SK-N-SH (cell line): ENCODE measurements around the gene STK32A. TPM values are rescaled to one million over a fixed set of nuclear protein-coding genes. Genes with fewer than 3 reads are reported as not detected.

Source experiments
- CTCF ChIA-PET: fragments of 300-600, 350-600 bp; formaldehyde crosslinking; extraction: SDS; loops from one replicate; lab custom pipeline; 2021; lab: Yijun Ruan, JAX
- POLR2A ChIA-PET: fragments of 350-600 bp; sonication (Branson Sonifier 250); formaldehyde crosslinking; extraction: SDS; loops from one replicate; lab custom pipeline; 2020; ENCODE audit warnings: antibody characterized with exemption, inconsistent platforms; lab: Yijun Ruan, JAX
- DNase-seq: peaks from one replicate; pipeline ENCODE4 v3.0.0; 2012
- H2AFZ ChIP-seq: fragments of 200-600 bp; sonication (generic); 2 replicates; pipeline ENCODE4 v1.8.1; 2016; ENCODE audit warnings: antibody characterized with exemption, mild to moderate bottlenecking, low read depth
- H3F3A ChIP-seq: fragments of 200-600 bp; sonication (generic); replicated peaks from 2 replicates; pipeline ENCODE3; 2016; ENCODE audit warnings: antibody characterized with exemption, mild to moderate bottlenecking; ENCODE audit not compliant: insufficient read depth
- H3K27ac ChIP-seq, 2 experiments: fragments of 200-500 bp in 1 of 2; fragments of 200-600 bp in 1 of 2; sonication (Bioruptor generic) in 1 of 2; sonication (generic), shearing (Covaris generic) in 1 of 2; 2 replicates each; pipeline versions ENCODE4 v1.5.1 to v1.6.1; 2014 to 2016; ENCODE audit warnings: low read depth in 2 of 2, inconsistent platforms in 1 of 2, low read length in 1 of 2, mild to moderate bottlenecking in 1 of 2, mixed read lengths in 1 of 2
- H3K27me3 ChIP-seq: fragments of 200-600 bp; sonication (generic), shearing (Covaris generic); 2 replicates; pipeline ENCODE4 v1.6.1; 2016; ENCODE audit warnings: mixed run types; ENCODE audit not compliant: insufficient read depth
- H3K36me3 ChIP-seq, 2 experiments: fragments of 200-500 bp in 1 of 2; fragments of 200-600 bp in 1 of 2; sonication (Bioruptor generic) in 1 of 2; sonication (generic) in 1 of 2; replicated peaks in 1 of 2; 2 replicates each; pipeline versions ENCODE3 to v1.5.1; 2014 to 2016; ENCODE audit warnings: low read length in 1 of 2, mild to moderate bottlenecking in 1 of 2; ENCODE audit not compliant: insufficient read depth in 2 of 2, control insufficient read depth in 1 of 2
- H3K4me1 ChIP-seq, 2 experiments: fragments of 200-500 bp in 1 of 2; fragments of 200-600 bp in 1 of 2; sonication (Bioruptor generic) in 1 of 2; sonication (generic), shearing (Covaris generic) in 1 of 2; 2 replicates each; pipeline versions ENCODE4 v1.5.1 to v1.6.1; 2014 to 2016; ENCODE audit warnings: low read depth in 1 of 2, low read length in 1 of 2, mixed run types in 1 of 2; ENCODE audit not compliant: insufficient read depth in 2 of 2, control insufficient read depth in 1 of 2
- H3K4me2 ChIP-seq: fragments of 200-600 bp; sonication (generic), shearing (Covaris generic); 2 replicates; pipeline ENCODE4 v1.6.1; 2017; ENCODE audit warnings: mixed run types
- H3K4me3 ChIP-seq, 2 experiments: fragments of 200-500 bp in 1 of 2; fragments of 200-600 bp in 1 of 2; sonication (Bioruptor generic) in 1 of 2; sonication (generic), shearing (Covaris generic) in 1 of 2; 2 replicates each; pipeline versions ENCODE4 v1.5.1 to v1.8.1; 2014 to 2016; ENCODE audit warnings: low read depth in 2 of 2, inconsistent platforms in 1 of 2, low read length in 1 of 2, mild to moderate bottlenecking in 1 of 2, mixed read lengths in 1 of 2, moderate library complexity in 1 of 2
- H3K79me2 ChIP-seq: fragments of 200-600 bp; sonication (generic); 2 replicates; pipeline ENCODE4 v1.8.1; 2017; ENCODE audit warnings: mild to moderate bottlenecking; ENCODE audit not compliant: insufficient read depth
- H3K9ac ChIP-seq: fragments of 200-600 bp; sonication (generic); 2 replicates; pipeline ENCODE4 v1.6.1; 2017; ENCODE audit warnings: mixed run types
- H3K9me2 ChIP-seq: fragments of 200-600 bp; sonication (generic); 2 replicates; pipeline ENCODE4 v1.6.1; 2017; ENCODE audit warnings: mixed run types
- H3K9me3 ChIP-seq: fragments of 200-600 bp; sonication (generic); 2 replicates; pipeline ENCODE4 v1.6.1; 2017; ENCODE audit warnings: mixed run types, mild to moderate bottlenecking, moderate library complexity
- H4K20me1 ChIP-seq: fragments of 200-600 bp; sonication (generic); 2 replicates; pipeline ENCODE4 v1.6.1; 2017; ENCODE audit warnings: mild to moderate bottlenecking, mixed run types; ENCODE audit not compliant: insufficient read depth
- CTCF ChIP-seq: fragments of 200-600 bp; sonication (generic); IDR thresholded peaks from 2 replicates; pipeline ENCODE4 v1.6.1; 2017; ENCODE audit warnings: antibody characterized with exemption, mild to moderate bottlenecking, moderate library complexity
- EP300 ChIP-seq, 2 experiments: IDR thresholded peaks; 2 replicates each; pipeline versions ENCODE4 v1.4.0 to v1.6.1; 2012; ENCODE audit warnings: borderline replicate concordance in 1 of 2, low read depth in 1 of 2, low read length in 1 of 2
- FOXM1 ChIP-seq: IDR thresholded peaks from 2 replicates; pipeline ENCODE4 v1.4.0; 2012; ENCODE audit warnings: low read depth, mild to moderate bottlenecking
- GATA2 ChIP-seq: sonication (generic); formaldehyde crosslinking; IDR thresholded peaks from 2 replicates; pipeline ENCODE4 v1.5.0; 2020; ENCODE audit warnings: mild to moderate bottlenecking, missing genetic modification reagents
- MXI1 ChIP-seq: IDR thresholded peaks from 2 replicates; pipeline ENCODE4 v1.6.1; 2012; ENCODE audit warnings: mild to moderate bottlenecking, low read depth, low read length, improper control_type of control experiment
- RAD21 ChIP-seq: IDR thresholded peaks from 2 replicates; pipeline ENCODE4 v1.6.1; 2012; ENCODE audit warnings: mild to moderate bottlenecking, low read length
- RFX5 ChIP-seq: IDR thresholded peaks from 2 replicates; pipeline ENCODE4 v1.6.1; 2012; ENCODE audit warnings: mild to moderate bottlenecking, improper control_type of control experiment, low read length
- RXRA ChIP-seq: IDR thresholded peaks from 2 replicates; pipeline ENCODE4 v1.4.0; 2012; ENCODE audit warnings: low read depth, mild to moderate bottlenecking, borderline replicate concordance
- TAF1 ChIP-seq: IDR thresholded peaks from 2 replicates; pipeline ENCODE4 v1.6.1; 2012; ENCODE audit warnings: low read depth, mild to moderate bottlenecking, low read length, moderate library complexity, borderline replicate concordance
- TCF12 ChIP-seq: IDR thresholded peaks from 2 replicates; pipeline ENCODE4 v1.4.0; 2012
- TEAD4 ChIP-seq: IDR thresholded peaks from 2 replicates; pipeline ENCODE4 v1.4.0; 2012; ENCODE audit warnings: mild to moderate bottlenecking, borderline replicate concordance; ENCODE audit not compliant: insufficient read depth
- USF2 ChIP-seq: fragments of 150-350 bp; IDR thresholded peaks from 2 replicates; pipeline ENCODE4 v1.6.1; 2017; ENCODE audit warnings: antibody characterized with exemption, low read length, low read depth, borderline replicate concordance
- YY1 ChIP-seq: IDR thresholded peaks from 2 replicates; pipeline ENCODE4 v1.4.0; 2012; ENCODE audit warnings: low read depth, mild to moderate bottlenecking
- WGBS: methylation state at CpG from one replicate; pipeline ENCODE4 v1.1.6; 2017; ENCODE audit warnings: low lambda C conversion rate; 5-methylcytosine and 5-hydroxymethylcytosine counted together
- polyA plus RNA-seq, 3 experiments: library from polyadenylated mRNA; depleted of rRNA; stranded (reverse); fragments of >200 nt; gene quantifications; 2 replicates each; pipeline ENCODE4 v1.2.3, GENCODE V29; 2012
- TF ChIP-seq, protein P1 (sequence below): IDR thresholded peaks from 2 replicates; pipeline ENCODE4; 2012
- TF ChIP-seq, protein P2 (sequence below): fragments of 150-350 bp; IDR thresholded peaks from 2 replicates; pipeline ENCODE4 v1.6.1; 2016; ENCODE audit warnings: mild to moderate bottlenecking, low read depth, low read length

The STK32A gene
- polyA plus RNA-seq, 1 of the 3 experiments (the other 2 are of a cell fraction) = 0.20 TPM

DNA sequence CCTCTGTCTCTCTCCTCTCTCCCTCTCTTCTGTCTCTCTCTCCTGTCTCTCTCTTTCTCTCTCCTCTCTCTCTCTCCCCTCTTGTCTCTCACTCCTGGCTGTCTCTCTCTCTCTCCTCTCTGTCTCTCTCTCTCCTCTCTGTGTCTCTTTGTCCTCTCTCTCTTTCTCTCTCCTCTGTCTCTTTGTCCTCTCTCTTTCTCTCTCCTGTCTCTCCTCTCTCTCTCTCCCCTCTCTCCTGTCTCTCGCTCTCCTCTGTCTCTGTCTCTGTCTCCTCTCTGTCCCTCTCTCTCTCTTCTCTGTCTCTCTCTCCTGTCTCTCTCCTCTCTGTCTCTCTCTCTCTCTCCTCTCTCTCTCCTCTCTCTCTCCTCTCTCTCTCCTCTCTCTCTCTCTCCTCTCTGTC, 25.0 kb downstream of the STK32A start:
- Histone ChIP-seq H2AFZ (no peak overlapping the region; the same call in 1 of the 2 replicates), H3K27ac (no peak overlapping the region), H4K20me1 (no peaks in the 10 kb centered on the region), H3K9ac (no peak overlapping the region), H3K9me2 (no peaks in the 10 kb centered on the region), H3K79me2 (no peaks in the 10 kb centered on the region), H3K36me3 (no peaks in the 10 kb centered on the region), H3K4me1 (no peaks in the 10 kb centered on the region), H3K4me3 (no peak overlapping the region), H3F3A (no peaks in the 10 kb centered on the region), H3K4me2 (no peak overlapping the region), H3K9me3 (no peaks in the 10 kb centered on the region), H3K27me3 (no peaks in the 10 kb centered on the region)
- CTCF ChIA-PET = no interaction called here
- 65% methylated on average over 1 of the region's 1 CpG for WGBS
- DNase-seq = no peak
- POLR2A ChIA-PET = no interaction called here
- TF ChIP-seq MXI1 (no peak), RAD21 (no peak), TCF12 (no peak), RXRA (no peak), TAF1 (no peak), FOXM1 (no peak), GATA2 (no peak), CTCF (no peak), YY1 (no peak), RFX5 (no peak), EP300 (IDR thresholded peaks at IDR 0.05; ENCODE audit: borderline replicate concordance in 1 of 2, low read depth in 1 of 2, low read length in 1 of 2) (no peak), TEAD4 (no peak), USF2 (no peak)
- TF ChIP-seq, protein P1, sequence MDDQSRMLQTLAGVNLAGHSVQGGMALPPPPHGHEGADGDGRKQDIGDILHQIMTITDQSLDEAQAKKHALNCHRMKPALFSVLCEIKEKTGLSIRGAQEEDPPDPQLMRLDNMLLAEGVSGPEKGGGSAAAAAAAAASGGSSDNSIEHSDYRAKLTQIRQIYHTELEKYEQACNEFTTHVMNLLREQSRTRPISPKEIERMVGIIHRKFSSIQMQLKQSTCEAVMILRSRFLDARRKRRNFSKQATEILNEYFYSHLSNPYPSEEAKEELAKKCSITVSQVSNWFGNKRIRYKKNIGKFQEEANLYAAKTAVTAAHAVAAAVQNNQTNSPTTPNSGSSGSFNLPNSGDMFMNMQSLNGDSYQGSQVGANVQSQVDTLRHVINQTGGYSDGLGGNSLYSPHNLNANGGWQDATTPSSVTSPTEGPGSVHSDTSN = no peak
- TF ChIP-seq, protein P2, sequence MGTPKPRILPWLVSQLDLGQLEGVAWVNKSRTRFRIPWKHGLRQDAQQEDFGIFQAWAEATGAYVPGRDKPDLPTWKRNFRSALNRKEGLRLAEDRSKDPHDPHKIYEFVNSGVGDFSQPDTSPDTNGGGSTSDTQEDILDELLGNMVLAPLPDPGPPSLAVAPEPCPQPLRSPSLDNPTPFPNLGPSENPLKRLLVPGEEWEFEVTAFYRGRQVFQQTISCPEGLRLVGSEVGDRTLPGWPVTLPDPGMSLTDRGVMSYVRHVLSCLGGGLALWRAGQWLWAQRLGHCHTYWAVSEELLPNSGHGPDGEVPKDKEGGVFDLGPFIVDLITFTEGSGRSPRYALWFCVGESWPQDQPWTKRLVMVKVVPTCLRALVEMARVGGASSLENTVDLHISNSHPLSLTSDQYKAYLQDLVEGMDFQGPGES = no peak
